Endothelial cell of umbilical vein (primary cell): Measurements from ENCODE around the gene CCDC183. TPM values are rescaled to one million over a fixed set of nuclear protein-coding genes. Genes with fewer than 3 reads are reported as not detected.

Experiments
- BruUV-seq: library from RNA; stranded (reverse); fragments of 400-500 nt; replicated peaks from 2 replicates; lab custom pipeline; 2021; lab: Mats Ljungman, UMichigan
- CTCF ChIA-PET: fragments of 300-600, 350-600 bp; sonication (Branson Sonifier 250); formaldehyde crosslinking; loops from one replicate; lab custom pipeline; 2021; ENCODE audit warnings: antibody characterized with exemption, inconsistent platforms; lab: Charles Lee
- POLR2A ChIA-PET: fragments of 300-600, 350-600 bp; sonication (Branson Sonifier 250); formaldehyde crosslinking; loops from one replicate; lab custom pipeline; 2021; ENCODE audit warnings: antibody characterized with exemption, inconsistent platforms; lab: Charles Lee
- DNase-seq: peaks from one replicate; pipeline ENCODE4 v3.0.0-alpha.2; 2011; ENCODE audit warnings: low read depth, low spot score
- FAIRE-seq: peaks from 2 replicates; lab custom pipeline; 2011; peaks lifted over from hg19 to GRCh38; lab: Jason Lieb, UNC
- H2AFZ ChIP-seq: 2 replicates; pipeline ENCODE4 v1.6.0; 2012; ENCODE audit warnings: low read depth, low read length, control low read depth, inconsistent platforms
- H3K27ac ChIP-seq: 2 replicates; pipeline ENCODE4 v1.5.1; 2011; ENCODE audit warnings: low read depth, mild to moderate bottlenecking, control low read depth, low read length, moderate library complexity; ENCODE audit not compliant: insufficient read depth
- H3K27me3 ChIP-seq, 2 experiments: 2 replicates each; pipeline versions ENCODE4 v1.6.0 to v1.6.1; 2011; ENCODE audit warnings: low read length in 2 of 2, mixed read lengths in 1 of 2; ENCODE audit not compliant: control insufficient read depth in 2 of 2, insufficient read depth in 2 of 2
- H3K36me3 ChIP-seq, 2 experiments: 2 replicates in 1 of 2; 3 replicates in 1 of 2; pipeline ENCODE4 v1.5.1; 2011; ENCODE audit warnings: low read length in 2 of 2, mild to moderate bottlenecking in 1 of 2, moderate library complexity in 1 of 2; ENCODE audit not compliant: control insufficient read depth in 2 of 2, insufficient read depth in 2 of 2; ENCODE audit errors: extremely low read depth in 1 of 2
- H3K4me1 ChIP-seq: 3 replicates; pipeline ENCODE4 v1.5.1; 2011; ENCODE audit warnings: mild to moderate bottlenecking, low read length; ENCODE audit not compliant: control insufficient read depth, insufficient read depth; ENCODE audit errors: extremely low read depth
- H3K4me2 ChIP-seq: 2 replicates; pipeline ENCODE4 v1.6.1; 2011; ENCODE audit warnings: low read length, control low read depth, mixed read lengths; ENCODE audit not compliant: insufficient read depth
- H3K4me3 ChIP-seq, 3 experiments: fragments of 200-600 bp in 1 of 3; sonication (generic), shearing (Covaris generic) in 1 of 3; replicated peaks in 1 of 3; 2 replicates each; pipeline ENCODE4 v1.5.1; 2011 to 2016; ENCODE audit warnings: control low read depth in 3 of 3, low read length in 3 of 3, mild to moderate bottlenecking in 2 of 3, inconsistent platforms in 1 of 3, low read depth in 1 of 3, moderate library complexity in 1 of 3; ENCODE audit not compliant: insufficient read depth in 1 of 3
- H3K79me2 ChIP-seq: 2 replicates; pipeline ENCODE4 v1.6.0; 2012; ENCODE audit warnings: low read length, inconsistent platforms; ENCODE audit not compliant: control insufficient read depth, insufficient read depth
- H3K9ac ChIP-seq: replicated peaks from 2 replicates; pipeline ENCODE3; 2011; ENCODE audit warnings: low read length, control low read depth; ENCODE audit not compliant: insufficient read depth; ENCODE audit errors: extremely low read depth
- H3K9me1 ChIP-seq: replicated peaks from 3 replicates; pipeline ENCODE4 v1.6.0; 2011; ENCODE audit warnings: mild to moderate bottlenecking, low read length; ENCODE audit not compliant: control insufficient read depth, insufficient read depth; ENCODE audit errors: extremely low read depth
- H3K9me3 ChIP-seq: replicated peaks from 2 replicates; pipeline ENCODE4 v1.5.1; 2012; ENCODE audit warnings: low read length, inconsistent platforms; ENCODE audit not compliant: control insufficient read depth, insufficient read depth
- H4K20me1 ChIP-seq: replicated peaks from 2 replicates; pipeline ENCODE3; 2011; ENCODE audit warnings: mild to moderate bottlenecking, low read length; ENCODE audit not compliant: control insufficient read depth, insufficient read depth; ENCODE audit errors: extremely low read depth
- EZH2 ChIP-seq: IDR thresholded peaks from 2 replicates; pipeline ENCODE4 v1.6.1; 2012; ENCODE audit warnings: borderline replicate concordance, low read depth, mild to moderate bottlenecking, moderate library complexity, low read length, inconsistent platforms; ENCODE audit not compliant: severe bottlenecking
- FOS ChIP-seq: IDR thresholded peaks from 2 replicates; pipeline ENCODE4 v1.6.1; 2011; ENCODE audit warnings: mild to moderate bottlenecking, low read length, moderate library complexity, borderline replicate concordance; ENCODE audit not compliant: insufficient read depth
- GATA2 ChIP-seq: IDR thresholded peaks from 2 replicates; pipeline ENCODE4 v1.7.0; 2011; ENCODE audit warnings: low read depth, mild to moderate bottlenecking, moderate library complexity, mixed read lengths, low read length; ENCODE audit not compliant: insufficient read length, insufficient read depth
- MAX ChIP-seq: IDR thresholded peaks from 2 replicates; pipeline ENCODE4 v1.6.1; 2011; ENCODE audit not compliant: insufficient read depth, insufficient read length
- MYC ChIP-seq: IDR thresholded peaks from one replicate; pipeline ENCODE4 v1.6.1; 2011; ENCODE audit warnings: mild to moderate bottlenecking, low read depth, low read length
- POLR2A ChIP-seq: IDR thresholded peaks from 2 replicates; pipeline ENCODE4 v1.6.1; 2012; ENCODE audit warnings: low read depth, mild to moderate bottlenecking, control low read depth, low read length
- POLR2AphosphoS5 ChIP-seq: IDR thresholded peaks from 2 replicates; pipeline ENCODE4 v1.6.1; 2012; ENCODE audit warnings: low read depth, mild to moderate bottlenecking, control low read depth, low read length, moderate library complexity; ENCODE audit not compliant: insufficient read depth
- dilution Hi-C: fragments of 300-500 bp; cut with MboI; formaldehyde crosslinking; loops from one replicate; pipeline ENCODE4 v1.15.0; 2019; ENCODE audit warnings: low sequenced_read_pairs; ENCODE audit not compliant: extremely low pct_ligation_motif_present
- intact Hi-C: fragments of 100-400 bp; cut with micrococcal nuclease; formaldehyde crosslinking; loops from one replicate; pipeline ENCODE4 v1.10.0; 2022
- polyA plus RNA-seq, 4 experiments: library from polyadenylated mRNA; depleted of rRNA in 3 of 4; stranded (reverse) in 3 of 4; unstranded in 1 of 4; fragments of >200 nt; gene quantifications; 2 replicates each; pipeline versions ENCODE4 v1.2.1 to v1.2.3, GENCODE V29; 2011 to 2012; ENCODE audit warnings: missing spikeins in 1 of 4
- total RNA-seq: library from RNA; stranded (reverse); gene quantifications from 2 replicates; pipeline ENCODE4 v1.2.3, GENCODE V29; 2021

CCDC183 gene
- total and polyA plus RNA-seq, 2 donors (not counting 3 experiments of a cell fraction or from before 2014, with no cell fraction given), result 0.50 TPM; not detected in 1

GRCh38 chr9:136794281-136794999 is 1.7 kb upstream of the CCDC183 start:
- no peak overlapping the region for H3K4me2 ChIP-seq
- H3K9ac ChIP-seq, result no peak overlapping the region
- no peak overlapping the region for H2AFZ ChIP-seq
- H3K79me2 ChIP-seq, result peaks cover 1% of the 10 kb centered on the region
- BruUV-seq, result no TSS peak
- no peaks in the 10 kb centered on the region for H4K20me1 ChIP-seq
- peaks cover 17 to 18% of the 10 kb centered on the region in 2 experiments for H3K27me3 ChIP-seq
- H3K9me3 ChIP-seq, result no peaks in the 10 kb centered on the region
- intact Hi-C loops (loop anchor here (5.0 kb wide), 3 partner anchors 53 to 93 kb away; partner anchors contain the start of genes PHPT1 and TRAF2), dilution Hi-C loops (no loop called here)
- H3K27ac ChIP-seq, result no peak overlapping the region
- DNase-seq (no peak), FAIRE-seq (no peak)
- peaks cover 0 to 2% of the 10 kb centered on the region in 2 experiments for H3K36me3 ChIP-seq
- H3K9me1 ChIP-seq, result no peaks in the 10 kb centered on the region
- ChIA-PET POLR2A (no interaction called here), CTCF (interaction anchor here (1.2 to 1.7 kb wide), 5 partner anchors 12 to 269 kb away, joined by 3 to 7 read pairs (median 4); partner anchors contain the start of gene AJM1)
- TF ChIP-seq GATA2 (no peak), MAX (no peak), MYC (no peak), EZH2 (no peak), FOS (no peak), POLR2AphosphoS5 (no peak), POLR2A (no peak)
- no peak overlapping the region for H3K4me3 ChIP-seq
- peaks cover 7% of the 10 kb centered on the region for H3K4me1 ChIP-seq
